NB4 (cell line): ENCODE measurements around the gene ADGRA1.

ENCODE experiments used
- POLR2A ChIP-seq: IDR thresholded peaks from 2 replicates; pipeline ENCODE4 v1.6.1; 2011; ENCODE audit warnings: mild to moderate bottlenecking; ENCODE audit not compliant: insufficient read length; ENCODE audit errors: extremely low read depth
- TF ChIP-seq, protein P1 (sequence below): IDR thresholded peaks from one replicate; pipeline ENCODE4 v1.5.1; 2012; ENCODE audit warnings: low read depth, low read length
- TF ChIP-seq, protein P2 (sequence below): IDR thresholded peaks from 2 replicates; pipeline ENCODE4 v1.6.1; 2011; ENCODE audit warnings: low read depth, low read length

DNA sequence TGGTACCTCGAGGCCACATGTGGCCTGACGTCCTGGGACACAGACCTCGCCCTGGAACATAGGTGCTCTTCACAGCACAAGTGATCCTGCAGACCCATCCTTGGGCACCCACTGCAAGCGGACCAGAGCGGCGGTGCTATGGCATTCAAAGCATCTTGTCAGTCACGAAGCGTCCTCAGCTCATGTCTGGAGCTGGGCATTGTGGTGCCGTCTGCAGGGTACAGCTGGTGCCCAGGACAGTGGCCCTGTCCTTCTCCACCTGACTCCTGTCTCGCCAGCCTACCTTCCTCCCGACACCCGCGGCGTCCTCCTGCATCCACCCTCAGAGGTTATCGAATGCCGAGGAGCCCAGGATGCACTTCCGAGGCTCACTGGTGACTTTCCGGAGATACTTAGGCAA, 26.5 kb downstream of the ADGRA1 start:
- TF ChIP-seq, protein P1, sequence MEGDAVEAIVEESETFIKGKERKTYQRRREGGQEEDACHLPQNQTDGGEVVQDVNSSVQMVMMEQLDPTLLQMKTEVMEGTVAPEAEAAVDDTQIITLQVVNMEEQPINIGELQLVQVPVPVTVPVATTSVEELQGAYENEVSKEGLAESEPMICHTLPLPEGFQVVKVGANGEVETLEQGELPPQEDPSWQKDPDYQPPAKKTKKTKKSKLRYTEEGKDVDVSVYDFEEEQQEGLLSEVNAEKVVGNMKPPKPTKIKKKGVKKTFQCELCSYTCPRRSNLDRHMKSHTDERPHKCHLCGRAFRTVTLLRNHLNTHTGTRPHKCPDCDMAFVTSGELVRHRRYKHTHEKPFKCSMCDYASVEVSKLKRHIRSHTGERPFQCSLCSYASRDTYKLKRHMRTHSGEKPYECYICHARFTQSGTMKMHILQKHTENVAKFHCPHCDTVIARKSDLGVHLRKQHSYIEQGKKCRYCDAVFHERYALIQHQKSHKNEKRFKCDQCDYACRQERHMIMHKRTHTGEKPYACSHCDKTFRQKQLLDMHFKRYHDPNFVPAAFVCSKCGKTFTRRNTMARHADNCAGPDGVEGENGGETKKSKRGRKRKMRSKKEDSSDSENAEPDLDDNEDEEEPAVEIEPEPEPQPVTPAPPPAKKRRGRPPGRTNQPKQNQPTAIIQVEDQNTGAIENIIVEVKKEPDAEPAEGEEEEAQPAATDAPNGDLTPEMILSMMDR: no peak
- TF ChIP-seq POLR2A: no peak
- TF ChIP-seq, protein P2, sequence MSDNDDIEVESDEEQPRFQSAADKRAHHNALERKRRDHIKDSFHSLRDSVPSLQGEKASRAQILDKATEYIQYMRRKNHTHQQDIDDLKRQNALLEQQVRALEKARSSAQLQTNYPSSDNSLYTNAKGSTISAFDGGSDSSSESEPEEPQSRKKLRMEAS: no peak
